K562 (cell line): ENCODE results near the gene PHLDB2. TPM values are rescaled to one million over a fixed set of nuclear protein-coding genes. Genes with fewer than 3 reads are reported as not detected.

ENCODE experiments used
- ATAC-seq: fragments of 200-7000 bp; cut with Tn5 transposase; 3 replicates; pipeline ENCODE4 v1.9.1; 2020; ENCODE audit warnings: moderate library complexity
- BruUV-seq: library from RNA; stranded (reverse); fragments of 400-500 nt; replicated peaks from 2 replicates; lab custom pipeline; 2021; lab: Mats Ljungman, UMichigan
- CTCF ChIA-PET: fragments of 300-600 bp; formaldehyde crosslinking; extraction: SDS; loops from one replicate; lab custom pipeline; 2021; ENCODE audit warnings: low intra/inter-chr PET ratio; lab: Yijun Ruan, JAX
- POLR2A ChIA-PET: fragments of 300-600, 350-650 bp; sonication (Branson Sonifier 250); formaldehyde crosslinking; extraction: SDS; loops from one replicate; lab custom pipeline; 2021; ENCODE audit warnings: antibody characterized with exemption, inconsistent platforms; lab: Yijun Ruan, JAX
- DNase-seq, 4 experiments: peaks; one replicate each; pipeline versions ENCODE4 v3.0.0 to v3.0.0-alpha.2; 2011 to 2018; ENCODE audit warnings: low spot score in 3 of 4, mixed read lengths in 3 of 4; ENCODE audit errors: extremely low read depth in 1 of 4
- FAIRE-seq: peaks from 2 replicates; lab custom pipeline; 2011; peaks lifted over from hg19 to GRCh38; lab: Jason Lieb, UNC
- H2AFZ ChIP-seq: 2 replicates; pipeline ENCODE4 v1.6.0; 2011; ENCODE audit warnings: low read depth, low read length, control low read depth, inconsistent platforms
- H3K27ac ChIP-seq: fragments of 200-600 bp; 3 replicates; pipeline ENCODE4 v1.8.0; 2011; ENCODE audit warnings: low read depth, mild to moderate bottlenecking, control low read depth, inconsistent platforms, low read length, moderate library complexity, mixed read lengths; ENCODE audit errors: extremely low read depth
- H3K27me3 ChIP-seq, 2 experiments: fragments of 300-600 bp in 1 of 2; 2 replicates in 1 of 2; 3 replicates in 1 of 2; pipeline versions ENCODE4 v1.6.0 to v1.8.0; 2011; ENCODE audit warnings: inconsistent platforms in 2 of 2, low read length in 2 of 2, mild to moderate bottlenecking in 1 of 2, mixed read lengths in 1 of 2, moderate library complexity in 1 of 2; ENCODE audit not compliant: control insufficient read depth in 2 of 2, insufficient read depth in 2 of 2
- H3K36me3 ChIP-seq: fragments of 300-600 bp; 3 replicates; pipeline ENCODE4 v1.8.0; 2011; ENCODE audit warnings: mild to moderate bottlenecking, low read length, inconsistent platforms; ENCODE audit not compliant: control insufficient read depth, insufficient read depth
- H3K4me1 ChIP-seq, 2 experiments: fragments of 200-600 bp in 1 of 2; replicated peaks in 1 of 2; 2 replicates in 1 of 2; 3 replicates in 1 of 2; pipeline versions ENCODE4 v1.5.1 to v1.8.0; 2011; ENCODE audit warnings: inconsistent platforms in 2 of 2, low read length in 2 of 2, mild to moderate bottlenecking in 1 of 2, mixed read lengths in 1 of 2, moderate library complexity in 1 of 2; ENCODE audit not compliant: control insufficient read depth in 2 of 2, insufficient read depth in 2 of 2
- H3K4me2 ChIP-seq: 2 replicates; pipeline ENCODE4 v1.6.1; 2011; ENCODE audit warnings: low read length, control low read depth, inconsistent platforms, mixed read lengths; ENCODE audit not compliant: insufficient read depth
- H3K4me3 ChIP-seq: fragments of 200-600 bp; sonication (generic), shearing (Covaris generic); 2 replicates; pipeline ENCODE4 v1.5.1; 2016; ENCODE audit warnings: control low read depth, inconsistent platforms
- H3K79me2 ChIP-seq: fragments of 200-600 bp; 3 replicates; pipeline ENCODE4 v1.8.0; 2011; ENCODE audit warnings: low read length, inconsistent platforms; ENCODE audit not compliant: control insufficient read depth, insufficient read depth
- H3K9ac ChIP-seq, 2 experiments: 2 replicates each; pipeline versions ENCODE4 v1.6.0 to v1.6.1; 2011; ENCODE audit warnings: low read depth in 2 of 2, low read length in 2 of 2, control low read depth in 1 of 2, inconsistent platforms in 1 of 2, mild to moderate bottlenecking in 1 of 2, mixed read lengths in 1 of 2; ENCODE audit not compliant: insufficient read depth in 1 of 2
- H3K9me1 ChIP-seq: one replicate; pipeline ENCODE4 v1.6.0; 2011; ENCODE audit warnings: inconsistent platforms, mild to moderate bottlenecking, low read length, moderate library complexity; ENCODE audit not compliant: control insufficient read depth, insufficient read depth
- H3K9me3 ChIP-seq: replicated peaks from 2 replicates; pipeline ENCODE4 v1.5.1; 2011; ENCODE audit warnings: low read depth, low read length, inconsistent platforms; ENCODE audit not compliant: control insufficient read depth, insufficient read depth
- H4K20me1 ChIP-seq: replicated peaks from 2 replicates; pipeline ENCODE4 v1.6.1; 2011; ENCODE audit warnings: low read length, inconsistent platforms, mixed read lengths; ENCODE audit not compliant: control insufficient read depth, insufficient read depth
- CHCHD3 ChIP-seq: fragments of 250-450 bp; sonication (Bioruptor Pico); IDR thresholded peaks from 2 replicates; pipeline ENCODE4 v2.1.2; 2022; ENCODE audit warnings: mild to moderate bottlenecking
- FOXJ2 ChIP-seq: fragments of 200-800 bp; sonication (Bioruptor generic); IDR thresholded peaks from 2 replicates; pipeline ENCODE4 v1.6.1; 2016; ENCODE audit warnings: missing genetic modification characterization, missing compliant biosample characterization
- HIVEP1 ChIP-seq: fragments of 250-450 bp; sonication (Bioruptor Pico); IDR thresholded peaks from 2 replicates; pipeline ENCODE4 v1.4.0; 2020; ENCODE audit warnings: mild to moderate bottlenecking
- WGBS: fragments of 100-300 bp; shearing (Covaris generic); methylation state at CpG from one replicate; pipeline ENCODE4 v1.1.6; 2016; ENCODE audit warnings: low coverage, mixed read lengths; ENCODE audit not compliant: insufficient coverage; ENCODE audit errors: missing lambda C conversion rate; 5-methylcytosine and 5-hydroxymethylcytosine counted together
- in situ Hi-C: fragments of 300-500 bp; cut with MboI; formaldehyde crosslinking; loops from 4 replicates; pipeline ENCODE4 v1.15.0; 2018; ENCODE audit warnings: inconsistent platforms, mixed read lengths
- intact Hi-C: fragments of 100-400 bp; cut with micrococcal nuclease; formaldehyde crosslinking; loops from 2 replicates; pipeline ENCODE4 v1.14.2; 2022
- polyA plus RNA-seq, 8 experiments: library from polyadenylated mRNA; depleted of rRNA in 4 of 8; stranded (reverse) in 5 of 8; unstranded in 3 of 8; fragments of >200 nt; fragmentation: Nextera tagmentation in 2 of 8; fragmentation: Illumina TruSeq in 1 of 8; extraction: Ambion mirVana in 2 of 8; extraction: Trizol in 1 of 8; gene quantifications; 2 replicates each; pipeline versions ENCODE4 v1.2.1 to v1.2.3, GENCODE V29; 2011 to 2014; ENCODE audit warnings: inconsistent platforms in 1 of 8, missing spikeins in 1 of 8
- total RNA-seq, 7 experiments: library from RNA; depleted of rRNA in 6 of 7; stranded (reverse); fragments of >200 nt in 6 of 7; fragmentation: Illumina TruSeq in 2 of 7; extraction: Trizol in 2 of 7; gene quantifications; 2 replicates each; pipeline versions ENCODE4 v1.2.1 to v1.2.3, GENCODE V29; 2011 to 2021; ENCODE audit warnings: low replicate concordance in 1 of 7

Gene PHLDB2
- total and polyA plus RNA-seq, 9 of the 15 experiments (the other 6 are each of a cell fraction or from before 2014, with no cell fraction given) = 0.04 TPM; not detected in 8

DNA sequence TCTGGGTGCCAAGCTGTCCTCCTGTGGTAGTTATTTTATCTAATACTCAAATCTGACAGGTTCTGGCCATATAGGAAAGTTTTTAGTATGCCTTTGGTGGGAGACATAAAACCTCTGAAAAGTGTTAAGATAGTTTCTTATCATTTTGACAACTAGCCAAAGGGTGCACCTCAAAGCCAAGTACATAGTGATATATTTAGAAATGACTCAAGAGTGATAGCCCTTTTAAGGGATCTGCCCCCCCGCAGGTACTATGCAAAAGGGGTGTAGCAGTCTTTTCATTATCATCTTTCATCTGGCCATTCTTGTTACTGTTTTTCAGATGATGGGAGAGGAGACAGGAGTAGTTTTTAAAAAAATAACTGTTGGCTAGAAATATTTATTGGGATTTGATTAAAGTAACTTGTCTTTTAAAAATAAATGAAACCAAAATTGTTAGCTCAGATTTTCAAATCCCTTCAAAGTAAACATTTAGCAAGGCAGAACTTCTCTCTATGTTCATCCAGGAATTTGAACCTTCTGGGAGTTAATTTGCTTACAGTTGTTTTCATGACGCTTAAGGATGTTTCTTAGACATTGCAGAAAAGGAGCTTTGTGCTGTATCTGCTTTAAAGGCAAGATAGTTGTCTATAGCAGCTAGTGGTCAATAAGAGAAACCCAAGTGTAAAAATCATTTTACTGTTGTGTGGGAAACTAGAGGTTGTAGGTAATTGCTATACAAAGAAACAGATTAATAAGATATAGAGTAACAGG is 5.1 kb downstream of the PHLDB2 start:
- Histone ChIP-seq H2AFZ (no peak overlapping the region), H3K4me1 (peaks cover 0 to 7% of the 10 kb centered on the region in 2 experiments; a peak in 1 of 5 replicates), H3K9me3 (no peaks in the 10 kb centered on the region), H3K36me3 (no peaks in the 10 kb centered on the region), H3K79me2 (no peaks in the 10 kb centered on the region), H3K4me3 (no peak overlapping the region), H4K20me1 (no peaks in the 10 kb centered on the region), H3K27ac (no peak overlapping the region), H3K9ac (no peak overlapping the region), H3K27me3 (peaks cover 0 to 9% of the 10 kb centered on the region in 2 experiments; a peak in 3 of 5 replicates), H3K4me2 (no peak overlapping the region), H3K9me1 (no peaks in the 10 kb centered on the region)
- 0% methylated on average over 2 of the region's 2 CpGs for WGBS
- in situ Hi-C loops = no loop called here
- no peak for FAIRE-seq
- no peak for DNase-seq
- BruUV-seq = no TSS peak
- ChIA-PET POLR2A (no interaction called here), CTCF (no interaction called here)
- intact Hi-C loops = no loop called here
- no peak for TF ChIP-seq HIVEP1 (CRISPR knock-in tag)
- ATAC-seq = no peak

DNA sequence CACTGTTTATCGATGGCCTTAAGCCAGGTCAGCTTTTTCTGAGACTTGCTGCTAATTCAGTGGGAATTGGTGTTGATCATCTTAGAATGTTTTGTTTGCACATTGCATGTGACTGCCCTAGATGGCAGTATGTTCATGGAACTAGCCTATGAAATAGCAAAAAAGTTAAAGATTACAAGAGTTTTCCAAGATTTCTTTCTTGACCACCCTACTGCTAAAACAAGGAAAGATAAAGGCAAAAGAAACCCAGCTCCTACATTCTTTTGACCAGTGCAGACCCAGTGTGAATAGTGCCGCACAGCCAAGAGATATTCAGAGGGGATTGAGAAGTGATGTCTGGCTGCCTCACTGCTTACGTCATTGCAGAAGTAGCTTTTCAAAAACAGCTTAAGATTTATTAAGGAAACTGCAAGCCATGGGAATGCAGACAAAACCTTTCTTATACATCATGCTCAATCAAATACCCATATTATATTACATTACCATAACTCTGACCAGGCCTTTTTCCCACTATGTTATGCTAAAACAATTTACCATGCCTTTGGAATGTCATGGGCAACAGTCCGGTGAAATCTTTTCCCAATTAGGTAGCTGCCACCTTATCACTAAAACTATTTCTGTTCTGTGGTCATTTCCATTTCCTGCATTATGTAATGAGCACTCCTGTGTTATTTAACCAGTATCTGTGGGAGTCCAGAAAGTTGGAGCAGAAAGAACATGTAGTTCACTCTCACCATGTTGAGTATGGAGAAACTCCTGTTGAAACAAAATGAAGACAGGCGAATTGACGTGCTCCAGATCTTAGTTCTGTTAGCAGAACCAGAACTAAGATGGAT is 6.0 kb downstream of the PHLDB2 start:
- ChIA-PET CTCF (no interaction called here), POLR2A (no interaction called here)
- in situ Hi-C loops (no loop called here), intact Hi-C loops (no loop called here)
- no peaks in the 10 kb centered on the region for H3K4me1 ChIP-seq
- no peaks in the 10 kb centered on the region for H3K36me3 ChIP-seq
- ATAC-seq (no peak), FAIRE-seq (no peak), DNase-seq (no peak)
- H3K79me2 ChIP-seq = no peaks in the 10 kb centered on the region
- H4K20me1 ChIP-seq = no peaks in the 10 kb centered on the region
- no peak overlapping the region for H3K4me2 ChIP-seq
- peaks cover 0 to 6% of the 10 kb centered on the region in 2 experiments; a peak in 3 of 5 replicates for H3K27me3 ChIP-seq
- BruUV-seq = no TSS peak
- TF ChIP-seq FOXJ2 (tag) = no peak
- no peak for TF ChIP-seq CHCHD3 (CRISPR knock-in tag)
- H3K9ac ChIP-seq = no peak overlapping the region
- no peak overlapping the region for H2AFZ ChIP-seq
- H3K27ac ChIP-seq = no peak overlapping the region
- H3K9me3 ChIP-seq = no peaks in the 10 kb centered on the region
- no peaks in the 10 kb centered on the region for H3K9me1 ChIP-seq
- H3K4me3 ChIP-seq = no peak overlapping the region
- WGBS = 0% methylated on average over 6 of the region's 6 CpGs
